Thoracic aorta (tissue), 2 donors: ENCODE results near the gene AGL. TPM values are rescaled to one million over a fixed set of nuclear protein-coding genes. Genes with fewer than 3 reads are reported as not detected.
"Not testable (repeated sequence)": the region's sequence is repeated elsewhere in the genome, so short reads cannot be mapped to it uniquely, and the experiment has no call there.

Source experiments
- ATAC-seq: fragments of 150-250 bp; one replicate; pipeline ENCODE4 v1.8.0; 2017; ENCODE audit warnings: low read depth; ENCODE audit not compliant: insufficient number of reproducible peaks, low FRiP score
- DNase-seq: peaks from one replicate; pipeline ENCODE4 v3.0.0-alpha.2; 2020; ENCODE audit warnings: low spot score
- H3K27ac ChIP-seq, 2 donors: fragments of 200-600 bp; sonication (generic); 1 replicate in 1 of 2; 2 replicates in 1 of 2; pipeline ENCODE4 v1.5.1; 2016; ENCODE audit warnings: mild to moderate bottlenecking in 2 of 2, moderate library complexity in 2 of 2
- H3K27me3 ChIP-seq: fragments of 200-600 bp; sonication (generic); replicated peaks from 2 replicates; pipeline ENCODE4 v1.6.0; 2016; ENCODE audit warnings: mild to moderate bottlenecking; ENCODE audit not compliant: insufficient read depth
- H3K36me3 ChIP-seq: fragments of 200-600 bp; sonication (generic); one replicate; pipeline ENCODE4 v1.5.1; 2016
- H3K4me1 ChIP-seq, 2 donors: fragments of 200-600 bp; sonication (generic); 1 replicate in 1 of 2; 2 replicates in 1 of 2; pipeline versions ENCODE4 v1.5.1 to v1.6.0; 2016; ENCODE audit warnings: low read depth in 2 of 2, mild to moderate bottlenecking in 1 of 2; ENCODE audit not compliant: control insufficient read depth in 1 of 2
- H3K4me3 ChIP-seq: fragments of 200-600 bp; sonication (generic); 2 replicates; pipeline ENCODE4 v1.5.1; 2016; ENCODE audit warnings: mild to moderate bottlenecking
- H3K9me3 ChIP-seq: fragments of 200-600 bp; sonication (generic); 2 replicates; pipeline ENCODE4 v1.5.1; 2016
- total RNA-seq, 2 donors: library from RNA; depleted of rRNA; stranded (reverse); fragments of >200 nt; gene quantifications; one replicate each; pipeline versions ENCODE4 v1.1.0 to v1.2.3, GENCODE V29; 2016
- TF ChIP-seq, protein P1 (sequence below): fragments of 200-600 bp; sonication (generic); IDR thresholded peaks from one replicate; pipeline ENCODE4 v1.5.1; 2019; ENCODE audit warnings: antibody characterized with exemption

Gene AGL
- total RNA-seq, 2 donors from 2014 or later = 21.3 to 36.2 TPM

DNA sequence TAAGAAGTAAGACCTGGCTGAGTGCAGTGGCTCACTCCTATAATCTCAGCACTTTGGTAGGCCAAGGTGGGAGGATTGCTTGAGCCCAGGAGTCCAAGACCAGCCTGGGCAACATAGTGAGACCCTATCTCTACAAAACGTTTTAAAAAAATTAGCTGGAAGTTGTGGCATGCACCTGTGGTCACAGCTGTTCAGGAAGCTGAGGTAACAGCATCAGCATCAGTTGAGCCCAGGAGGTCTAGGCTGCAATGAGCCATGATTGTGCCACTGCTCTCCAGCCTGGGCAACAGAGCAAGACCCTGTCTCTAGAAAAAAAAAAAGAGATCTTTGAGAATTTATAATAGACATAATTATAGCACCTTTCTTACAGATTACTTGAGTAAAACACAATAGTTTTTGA, 36.0 kb downstream of the AGL start:
- Histone ChIP-seq H3K27ac (no peak overlapping the region), H3K9me3 (no peaks in the 10 kb centered on the region), H3K36me3 (peaks cover 18% of the 10 kb centered on the region), H3K4me3 (no peak overlapping the region), H3K27me3 (no peaks in the 10 kb centered on the region), H3K4me1 (no peaks in the 10 kb centered on the region)
- no peak for ATAC-seq
- DNase-seq = no peak
- TF ChIP-seq, protein P1, sequence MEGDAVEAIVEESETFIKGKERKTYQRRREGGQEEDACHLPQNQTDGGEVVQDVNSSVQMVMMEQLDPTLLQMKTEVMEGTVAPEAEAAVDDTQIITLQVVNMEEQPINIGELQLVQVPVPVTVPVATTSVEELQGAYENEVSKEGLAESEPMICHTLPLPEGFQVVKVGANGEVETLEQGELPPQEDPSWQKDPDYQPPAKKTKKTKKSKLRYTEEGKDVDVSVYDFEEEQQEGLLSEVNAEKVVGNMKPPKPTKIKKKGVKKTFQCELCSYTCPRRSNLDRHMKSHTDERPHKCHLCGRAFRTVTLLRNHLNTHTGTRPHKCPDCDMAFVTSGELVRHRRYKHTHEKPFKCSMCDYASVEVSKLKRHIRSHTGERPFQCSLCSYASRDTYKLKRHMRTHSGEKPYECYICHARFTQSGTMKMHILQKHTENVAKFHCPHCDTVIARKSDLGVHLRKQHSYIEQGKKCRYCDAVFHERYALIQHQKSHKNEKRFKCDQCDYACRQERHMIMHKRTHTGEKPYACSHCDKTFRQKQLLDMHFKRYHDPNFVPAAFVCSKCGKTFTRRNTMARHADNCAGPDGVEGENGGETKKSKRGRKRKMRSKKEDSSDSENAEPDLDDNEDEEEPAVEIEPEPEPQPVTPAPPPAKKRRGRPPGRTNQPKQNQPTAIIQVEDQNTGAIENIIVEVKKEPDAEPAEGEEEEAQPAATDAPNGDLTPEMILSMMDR = no peak

DNA sequence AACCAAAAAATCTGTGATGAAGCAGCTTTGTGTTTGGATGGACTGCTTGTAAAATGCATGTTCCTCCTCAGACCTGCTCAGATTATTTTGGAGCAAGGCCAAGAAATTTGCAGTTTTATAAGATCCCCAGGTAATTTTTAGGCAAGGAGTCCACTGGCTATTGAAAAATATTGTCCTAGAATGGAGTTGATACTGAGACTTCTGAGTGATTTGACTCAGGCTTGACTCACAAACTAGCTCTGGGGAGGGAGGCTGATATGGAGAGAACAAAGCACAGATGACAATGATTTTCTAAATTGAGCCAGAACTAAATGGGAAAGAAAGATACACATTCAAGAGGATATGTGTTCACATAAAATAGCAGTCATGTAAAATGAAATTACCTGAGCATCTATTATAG, 36.7 kb downstream of the AGL start:
- no peak overlapping the region for H3K27ac ChIP-seq
- no peaks in the 10 kb centered on the region for H3K27me3 ChIP-seq
- DNase-seq (no peak), ATAC-seq (no peak)
- TF ChIP-seq, protein P1 = no peak
- peaks cover 21% of the 10 kb centered on the region for H3K36me3 ChIP-seq
- H3K9me3 ChIP-seq = no peaks in the 10 kb centered on the region
- H3K4me3 ChIP-seq = no peak overlapping the region
- H3K4me1 ChIP-seq = no peaks in the 10 kb centered on the region

DNA sequence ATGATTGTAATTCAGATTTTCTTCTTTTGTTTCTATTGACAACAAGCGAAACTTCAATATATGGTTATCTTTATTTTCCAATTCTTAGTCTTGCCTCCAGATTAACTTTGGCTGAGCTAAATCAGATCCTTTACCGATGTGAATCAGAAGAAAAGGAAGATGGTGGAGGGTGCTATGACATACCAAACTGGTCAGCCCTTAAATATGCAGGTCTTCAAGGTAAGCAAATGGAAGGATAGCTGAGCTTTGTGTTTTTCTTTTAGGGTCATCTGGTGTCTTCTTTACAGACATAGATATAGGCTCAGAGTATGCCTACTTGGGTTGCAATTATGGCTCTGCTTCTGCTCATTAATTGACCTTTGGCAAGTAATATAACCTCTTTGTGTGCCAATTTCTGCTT, 37.7 kb downstream of the AGL start:
- ATAC-seq (no peak), DNase-seq (no peak)
- Histone ChIP-seq H3K36me3 (peaks cover 20% of the 10 kb centered on the region), H3K27ac (no peak overlapping the region), H3K4me3 (no peak overlapping the region), H3K4me1 (no peaks in the 10 kb centered on the region), H3K9me3 (no peaks in the 10 kb centered on the region), H3K27me3 (no peaks in the 10 kb centered on the region)
- TF ChIP-seq, protein P1 = no peak

DNA sequence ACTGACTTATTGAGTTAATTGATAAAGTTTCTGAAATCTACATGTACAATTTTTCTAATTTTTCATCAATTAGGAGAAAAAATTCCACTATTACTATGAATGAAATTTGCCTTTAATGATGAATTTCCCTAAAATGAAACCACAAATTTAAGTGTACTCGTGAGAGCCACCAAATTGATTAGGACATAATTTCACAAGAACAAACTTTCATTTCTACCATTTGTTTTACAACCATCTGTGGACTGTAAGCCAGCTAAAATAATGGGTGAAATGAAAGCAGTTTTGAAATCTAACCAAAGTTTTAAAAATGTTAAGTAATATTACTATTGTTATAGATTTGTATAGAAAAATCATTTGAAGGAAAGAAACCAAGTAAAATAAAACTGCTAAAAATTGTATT, 41.8 kb downstream of the AGL start:
- TF ChIP-seq, protein P1 = no peak
- no peaks in the 10 kb centered on the region for H3K9me3 ChIP-seq
- H3K4me1 ChIP-seq = no peaks in the 10 kb centered on the region
- DNase-seq (no peak), ATAC-seq (no peak)
- H3K27ac ChIP-seq = no peak overlapping the region
- H3K4me3 ChIP-seq = no peak overlapping the region
- peaks cover 8% of the 10 kb centered on the region for H3K36me3 ChIP-seq
- H3K27me3 ChIP-seq = no peaks in the 10 kb centered on the region

DNA sequence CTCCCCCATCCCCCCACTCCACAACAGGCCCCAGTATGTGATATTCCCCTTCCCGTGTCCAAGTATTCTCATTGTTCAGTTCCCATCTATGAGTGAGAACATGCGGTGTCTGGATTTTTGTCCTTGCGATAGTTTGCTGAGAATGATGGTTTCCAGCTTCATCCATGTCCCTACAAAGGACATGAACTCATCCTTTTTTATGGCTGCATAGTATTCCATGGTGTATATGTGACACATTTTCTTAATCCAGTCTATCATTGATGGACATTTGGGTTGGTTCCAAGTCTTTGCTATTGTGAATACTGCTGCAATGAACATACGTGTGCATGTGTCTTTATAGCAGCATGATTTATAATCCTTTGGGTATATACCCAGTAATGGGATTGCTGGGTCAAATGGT, 53.1 kb downstream of the AGL start:
- H3K4me1 ChIP-seq, ATAC-seq, H3K27ac ChIP-seq, H3K27me3 ChIP-seq, DNase-seq, H3K4me3 ChIP-seq, H3K36me3 ChIP-seq, H3K9me3 ChIP-seq: not testable (repeated sequence)

DNA sequence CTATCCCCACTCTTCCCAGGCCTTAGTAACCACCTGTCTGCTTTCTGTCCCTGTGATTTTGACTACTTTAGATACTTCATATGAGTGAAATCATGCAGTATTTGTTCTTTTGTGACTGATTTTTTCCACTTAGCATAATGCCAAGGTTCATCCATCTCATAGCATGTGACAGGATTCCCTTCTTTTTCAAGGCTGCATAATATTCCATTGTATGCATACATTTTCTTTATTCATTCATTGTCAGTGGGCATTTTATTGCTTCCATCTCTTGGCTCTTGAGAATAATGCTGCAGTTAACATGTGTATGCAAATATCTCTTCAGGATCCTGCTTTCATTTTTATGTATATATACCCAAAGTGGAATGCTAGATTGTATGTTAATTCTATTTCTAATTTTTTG, 56.4 kb downstream of the AGL start:
- peaks cover 6% of the 10 kb centered on the region for H3K36me3 ChIP-seq
- H3K9me3 ChIP-seq = no peaks in the 10 kb centered on the region
- no peaks in the 10 kb centered on the region for H3K27me3 ChIP-seq
- no peak for DNase-seq
- no peak for ATAC-seq
- no peak overlapping the region for H3K27ac ChIP-seq
- H3K4me3 ChIP-seq = no peak overlapping the region
- TF ChIP-seq, protein P1 = no peak
- H3K4me1 ChIP-seq = no peaks in the 10 kb centered on the region
